ENCODE data around the gene PITPNM3.

DNA sequence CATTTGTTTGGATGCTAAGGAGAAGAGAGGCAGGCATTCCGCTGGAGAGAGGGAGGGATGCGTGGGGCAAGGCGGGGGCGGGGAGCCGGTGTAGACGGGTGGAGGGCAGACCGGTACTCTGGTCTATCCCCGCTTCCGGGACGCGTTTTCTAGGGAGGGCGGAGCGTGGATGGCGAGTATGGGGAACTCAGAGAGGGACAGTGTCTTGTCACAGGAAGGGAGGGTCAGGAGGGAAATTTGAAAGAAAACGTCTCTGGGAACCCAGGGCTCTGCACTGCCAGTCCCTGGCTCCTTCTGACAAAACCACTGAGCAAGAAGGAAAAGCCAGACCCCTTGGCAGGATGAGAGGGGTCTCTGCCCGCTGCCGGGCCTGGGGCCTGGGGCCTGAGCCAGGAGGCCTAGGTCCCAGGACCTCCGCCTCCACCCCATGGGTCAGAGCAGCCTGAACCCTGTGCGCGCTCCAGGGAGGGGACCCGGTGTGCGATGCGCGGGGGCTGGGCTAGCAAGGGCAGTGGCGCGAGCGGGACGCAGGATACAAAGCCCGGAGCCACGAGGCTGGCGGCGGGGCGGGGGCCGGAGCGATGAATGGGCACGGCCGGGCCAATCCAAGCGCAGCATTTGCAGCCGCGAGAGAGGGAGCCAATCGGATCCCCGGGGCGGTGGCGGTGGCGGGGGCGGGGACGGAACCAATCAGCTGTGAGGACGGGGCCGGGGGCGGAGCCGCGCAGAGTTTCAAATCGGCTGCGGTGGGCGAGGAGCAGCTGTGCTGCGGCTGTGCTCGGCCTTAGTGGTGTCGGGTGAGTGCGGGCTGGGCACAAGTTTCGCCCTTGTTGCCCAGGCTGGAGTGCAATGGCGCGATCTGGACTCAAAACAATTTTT is 112.4 kb downstream of the PITPNM3 start, which contains the start of gene PIMREG:
- TF ChIP-seq, protein P1, sequence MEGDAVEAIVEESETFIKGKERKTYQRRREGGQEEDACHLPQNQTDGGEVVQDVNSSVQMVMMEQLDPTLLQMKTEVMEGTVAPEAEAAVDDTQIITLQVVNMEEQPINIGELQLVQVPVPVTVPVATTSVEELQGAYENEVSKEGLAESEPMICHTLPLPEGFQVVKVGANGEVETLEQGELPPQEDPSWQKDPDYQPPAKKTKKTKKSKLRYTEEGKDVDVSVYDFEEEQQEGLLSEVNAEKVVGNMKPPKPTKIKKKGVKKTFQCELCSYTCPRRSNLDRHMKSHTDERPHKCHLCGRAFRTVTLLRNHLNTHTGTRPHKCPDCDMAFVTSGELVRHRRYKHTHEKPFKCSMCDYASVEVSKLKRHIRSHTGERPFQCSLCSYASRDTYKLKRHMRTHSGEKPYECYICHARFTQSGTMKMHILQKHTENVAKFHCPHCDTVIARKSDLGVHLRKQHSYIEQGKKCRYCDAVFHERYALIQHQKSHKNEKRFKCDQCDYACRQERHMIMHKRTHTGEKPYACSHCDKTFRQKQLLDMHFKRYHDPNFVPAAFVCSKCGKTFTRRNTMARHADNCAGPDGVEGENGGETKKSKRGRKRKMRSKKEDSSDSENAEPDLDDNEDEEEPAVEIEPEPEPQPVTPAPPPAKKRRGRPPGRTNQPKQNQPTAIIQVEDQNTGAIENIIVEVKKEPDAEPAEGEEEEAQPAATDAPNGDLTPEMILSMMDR (conservative IDR thresholded peaks at IDR 0.05; ENCODE audit: low read length): no peak
- no peak for TF ChIP-seq EZH2phosphoT487 (IDR thresholded peaks at IDR 0.05; ENCODE audit: borderline replicate concordance)

All from Loucy (cell line).